Measurements from ENCODE around the gene NHLRC3.
A peak's percentile ranks its signal among the peaks of the same experiment; 100 is the strongest.

NHLRC3 gene

DNA sequence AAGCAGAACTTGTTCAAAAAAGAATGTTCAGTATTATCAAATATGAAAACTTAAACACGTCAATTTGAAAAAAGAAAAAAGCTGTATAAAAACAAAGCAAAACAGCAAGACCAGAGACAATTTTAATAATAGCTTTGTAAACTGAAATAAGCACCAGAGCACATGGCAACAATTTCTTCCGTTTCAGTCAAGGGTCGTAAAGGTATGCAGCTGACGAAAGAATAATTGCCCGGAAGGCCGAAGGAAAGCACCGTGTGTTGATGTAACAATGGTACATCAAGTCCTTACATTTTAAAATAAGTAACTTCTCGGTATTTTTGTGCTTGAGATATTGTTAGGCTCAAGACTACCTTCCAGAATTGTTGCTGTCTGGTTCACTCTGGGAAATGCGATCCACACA lies 2.0 kb upstream of the NHLRC3 start:
- Histone ChIP-seq H3K4me3 (peak overlapping the region; percentile 91 to 100 (median 98)), H3K9me3 (replicated peaks in 1 of 11) (no peaks in the 10 kb centered on the region), H3K4me1 (peaks cover 32 to 47% (median 41%) of the 10 kb centered on the region in 10 experiments), H3K27ac (peak overlapping the region; percentile 84 to 95 (median 90); a peak in 21 of 22 replicates), H4K20me1 (peaks cover 37 to 64% (median 55%) of the 10 kb centered on the region in 11 experiments; a peak in 20 of 22 replicates), H3K4me2 (peak overlapping the region; percentile 79 to 95 (median 92)), H3K27me3 (no peaks in the 10 kb centered on the region), H3K9ac (peak overlapping the region; percentile 90 to 96 (median 94)), H3K36me3 (peaks cover 3 to 30% (median 20%) of the 10 kb centered on the region in 11 experiments; a peak in 17 of 22 replicates)
- no peak for TF ChIP-seq Cebpa-rat (IDR thresholded peaks at IDR 0.05)

DNA sequence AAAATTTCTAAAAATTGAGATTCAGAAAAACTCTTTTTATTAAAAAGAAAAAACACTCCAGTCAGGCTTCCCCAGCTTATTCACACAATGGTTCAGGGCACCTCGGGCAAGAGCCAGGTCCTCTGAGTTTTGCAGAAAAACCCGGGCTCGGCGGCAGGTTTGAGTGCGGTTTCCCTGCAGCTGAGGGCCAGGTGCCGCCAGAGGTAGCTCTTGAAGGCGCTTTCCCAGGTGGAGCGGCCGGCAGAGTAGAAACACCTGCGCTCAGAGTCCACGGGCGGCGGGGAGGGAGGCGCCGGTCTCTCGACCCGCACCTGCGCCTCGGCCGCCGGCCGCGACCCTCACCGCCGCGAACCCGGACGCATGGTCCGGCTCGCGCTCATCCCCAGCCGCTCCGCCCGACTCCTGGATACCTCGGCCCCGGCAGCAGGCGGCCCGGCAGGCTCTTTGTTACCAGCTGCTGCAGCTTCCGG lies 811 bp upstream of the NHLRC3 start:
- no peak for TF ChIP-seq Cebpa-rat (IDR thresholded peaks at IDR 0.05)
- H3K36me3 ChIP-seq, result peaks cover 6 to 25% (median 13%) of the 10 kb centered on the region in 11 experiments; a peak in 12 of 22 replicates
- no peaks in the 10 kb centered on the region for H3K9me3 ChIP-seq (replicated peaks in 1 of 11)
- H3K4me1 ChIP-seq, result peaks cover 32 to 56% (median 42%) of the 10 kb centered on the region in 10 experiments
- peak overlapping the region; percentile 91 to 100 (median 98) for H3K4me3 ChIP-seq
- H4K20me1 ChIP-seq, result peaks cover 26 to 52% (median 43%) of the 10 kb centered on the region in 11 experiments; a peak in 20 of 22 replicates
- peak overlapping the region; percentile 79 to 95 (median 92) for H3K4me2 ChIP-seq
- no peaks in the 10 kb centered on the region for H3K27me3 ChIP-seq
- peak overlapping the region; percentile 84 to 95 (median 90) for H3K27ac ChIP-seq
- H3K9ac ChIP-seq, result peak overlapping the region; percentile 90 to 96 (median 94)

DNA sequence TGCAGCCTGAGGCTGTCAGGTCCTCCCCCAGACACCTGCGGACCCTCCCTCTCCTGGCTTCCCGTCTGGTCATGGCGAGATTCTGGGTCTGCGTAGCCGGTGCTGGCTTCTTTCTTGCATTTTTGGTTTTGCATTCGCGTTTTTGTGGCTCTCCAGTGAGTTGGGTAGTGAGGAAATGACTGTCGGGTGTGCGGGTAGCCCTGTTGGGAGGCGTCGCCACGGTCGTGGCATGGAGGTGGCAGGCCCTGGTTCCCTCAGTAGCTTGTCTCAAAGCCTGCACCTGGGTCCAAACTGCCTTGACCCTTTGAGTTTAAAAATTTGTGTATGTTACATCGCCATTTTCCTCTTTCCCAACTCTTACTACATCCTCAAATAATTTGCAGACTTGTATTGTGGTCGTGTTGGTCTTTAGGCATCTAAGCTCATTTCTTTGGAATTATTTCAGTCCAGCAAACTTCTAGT lies 344 bp downstream of the NHLRC3 start:
- no peak for TF ChIP-seq Cebpa-rat (IDR thresholded peaks at IDR 0.05)
- H3K27me3 ChIP-seq, result no peaks in the 10 kb centered on the region

DNA sequence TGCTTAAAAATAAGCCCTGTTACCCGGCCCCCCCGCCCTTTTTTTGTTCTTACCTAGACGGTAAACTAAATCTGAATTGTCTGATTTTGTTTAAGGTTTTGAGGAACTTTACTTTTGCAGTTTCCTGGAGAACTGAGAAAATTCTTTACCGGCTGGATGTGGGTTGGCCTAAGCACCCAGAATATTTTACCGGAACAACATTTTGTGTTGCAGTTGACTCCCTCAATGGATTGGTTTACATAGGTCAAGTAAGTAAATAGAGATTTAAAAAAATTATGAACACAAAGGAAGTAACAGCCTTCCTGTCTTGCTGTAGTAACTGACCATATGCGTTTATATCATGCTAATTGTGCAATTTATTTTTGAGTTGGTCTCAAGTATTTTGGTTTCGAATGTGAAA lies 785 bp downstream of the NHLRC3 start:
- no peak for TF ChIP-seq Cebpa-rat (IDR thresholded peaks at IDR 0.05)
- Histone ChIP-seq H3K9ac (peak overlapping the region; percentile 90 to 96 (median 94)), H3K36me3 (peaks cover 0 to 22% (median 17%) of the 10 kb centered on the region in 11 experiments; a peak in 16 of 22 replicates), H3K4me1 (peaks cover 29 to 47% (median 38%) of the 10 kb centered on the region in 10 experiments), H4K20me1 (peaks cover 19 to 36% (median 28%) of the 10 kb centered on the region in 11 experiments; a peak in 20 of 22 replicates), H3K27me3 (no peaks in the 10 kb centered on the region), H3K27ac (peak overlapping the region; percentile 84 to 95 (median 90); a peak in 21 of 22 replicates), H3K4me3 (peak overlapping the region; percentile 91 to 100 (median 98)), H3K4me2 (peak overlapping the region; percentile 75 to 95 (median 86)), H3K9me3 (replicated peaks in 1 of 11) (no peaks in the 10 kb centered on the region)

More for the DNA sequence above, 344 bp downstream of the NHLRC3 start:
- Histone ChIP-seq H3K4me2 (peak overlapping the region; percentile 75 to 95 (median 86)), H3K27ac (peak overlapping the region; percentile 84 to 95 (median 90)), H3K9me3 (replicated peaks in 1 of 11) (no peaks in the 10 kb centered on the region), H4K20me1 (peaks cover 22 to 41% (median 32%) of the 10 kb centered on the region in 11 experiments; a peak in 20 of 22 replicates), H3K4me1 (peaks cover 32 to 51% (median 41%) of the 10 kb centered on the region in 10 experiments), H3K4me3 (peak overlapping the region; percentile 91 to 100 (median 98)), H3K36me3 (peaks cover 3 to 21% (median 17%) of the 10 kb centered on the region in 11 experiments; a peak in 15 of 22 replicates), H3K9ac (peak overlapping the region; percentile 90 to 96 (median 94))

DNA sequence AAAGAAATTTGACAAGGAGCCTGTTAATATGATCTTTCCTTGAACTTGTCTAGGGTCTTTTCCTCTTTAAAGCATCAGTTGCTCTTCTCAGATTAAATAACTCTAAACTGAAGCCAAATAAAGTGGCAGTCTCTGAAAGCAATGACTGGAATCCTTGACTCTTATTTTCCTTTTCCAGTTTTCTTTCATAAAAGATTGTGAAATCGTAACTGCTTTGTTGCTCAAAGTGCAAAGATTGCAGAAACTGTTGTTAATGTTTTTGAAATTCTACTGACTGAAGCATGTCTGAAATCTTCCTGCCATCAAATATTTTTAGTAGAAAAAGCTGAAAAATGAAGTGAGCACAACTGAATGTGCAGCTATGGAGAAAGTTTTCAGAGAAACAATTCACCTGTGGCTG lies 1.9 kb downstream of the NHLRC3 start:
- H3K27me3 ChIP-seq, result no peaks in the 10 kb centered on the region
- peaks cover 0 to 33% (median 26%) of the 10 kb centered on the region in 11 experiments; a peak in 17 of 22 replicates for H3K36me3 ChIP-seq
- peak overlapping the region; percentile 75 to 95 (median 86) for H3K4me2 ChIP-seq
- peak in 2 of 11 experiments; percentile 42 to 44; a peak in 4 of 22 replicates for TF ChIP-seq Cebpa-rat (IDR thresholded peaks at IDR 0.05)
- H3K9me3 ChIP-seq (replicated peaks in 1 of 11), result no peaks in the 10 kb centered on the region
- peak overlapping the region in 10 of 11 experiments; percentile 39 to 96 (median 93); a peak in 16 of 22 replicates for H3K9ac ChIP-seq
- peak overlapping the region in 9 of 10 experiments; percentile 91 to 100 (median 98); a peak in 15 of 20 replicates for H3K4me3 ChIP-seq
- peaks cover 18 to 35% (median 26%) of the 10 kb centered on the region in 10 experiments for H3K4me1 ChIP-seq
- H4K20me1 ChIP-seq, result peaks cover 7 to 25% (median 16%) of the 10 kb centered on the region in 11 experiments; a peak in 20 of 22 replicates
- H3K27ac ChIP-seq, result peak overlapping the region; percentile 23 to 95 (median 90); a peak in 21 of 22 replicates

DNA sequence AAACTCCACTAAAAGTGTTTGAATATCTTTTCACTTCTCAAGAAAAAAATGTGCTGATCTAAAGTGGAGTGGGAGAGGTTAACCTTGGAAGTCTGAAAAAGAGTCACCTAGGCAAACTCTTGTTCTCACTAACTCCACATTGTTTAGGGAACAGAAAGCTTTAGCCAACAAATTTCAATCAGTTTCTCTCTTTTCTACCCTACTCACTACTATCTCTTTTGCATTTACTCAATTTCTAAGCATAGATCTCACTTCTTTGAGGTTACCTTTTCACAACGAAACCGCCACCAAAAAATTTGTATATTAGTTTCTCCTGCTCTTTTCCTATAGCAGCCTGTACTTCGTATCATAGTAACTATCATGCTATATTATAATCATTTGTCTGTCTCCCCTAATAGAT lies 6.3 kb downstream of the NHLRC3 start:
- Histone ChIP-seq H3K4me2 (no peak overlapping the region), H3K9me3 (replicated peaks in 1 of 11) (no peaks in the 10 kb centered on the region), H3K9ac (no peak overlapping the region), H3K36me3 (peaks cover 5 to 67% (median 39%) of the 10 kb centered on the region in 11 experiments; a peak in 19 of 22 replicates), H3K27me3 (no peaks in the 10 kb centered on the region), H3K27ac (no peak overlapping the region), H4K20me1 (no peaks in the 10 kb centered on the region), H3K4me3 (no peak overlapping the region), H3K4me1 (peaks cover 12 to 36% (median 15%) of the 10 kb centered on the region in 10 experiments)
- TF ChIP-seq Cebpa-rat (IDR thresholded peaks at IDR 0.05), result no peak

DNA sequence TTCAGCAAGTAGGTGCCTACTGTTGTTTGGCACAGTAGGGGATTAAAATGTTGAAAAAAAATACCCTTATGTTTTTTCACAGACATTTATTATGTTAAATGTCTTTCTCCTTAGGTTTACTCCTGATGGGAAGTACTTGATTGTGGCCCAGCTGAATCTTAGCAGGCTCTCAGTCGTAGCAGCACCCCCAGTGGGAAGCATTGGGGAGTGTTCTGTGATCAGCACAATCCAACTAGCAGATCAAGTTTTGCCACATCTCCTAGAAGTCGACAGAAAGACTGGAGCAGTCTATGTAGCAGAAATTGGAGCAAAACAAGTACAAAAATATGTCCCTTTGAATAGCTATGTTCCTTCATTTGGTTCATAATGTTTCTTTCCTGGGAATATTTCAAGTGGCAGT lies 9.3 kb downstream of the NHLRC3 start:
- no peak overlapping the region for H3K4me2 ChIP-seq
- peaks cover 5 to 63% (median 36%) of the 10 kb centered on the region in 11 experiments; a peak in 19 of 22 replicates for H3K36me3 ChIP-seq
- H4K20me1 ChIP-seq, result no peaks in the 10 kb centered on the region
- H3K4me1 ChIP-seq, result peaks cover 0 to 10% (median 0%) of the 10 kb centered on the region in 10 experiments; a peak in 2 of 20 replicates
- TF ChIP-seq Cebpa-rat (IDR thresholded peaks at IDR 0.05), result no peak
- no peak overlapping the region for H3K4me3 ChIP-seq
- no peak overlapping the region for H3K9ac ChIP-seq
- H3K9me3 ChIP-seq (replicated peaks in 1 of 11), result no peaks in the 10 kb centered on the region
- H3K27me3 ChIP-seq, result no peaks in the 10 kb centered on the region
- no peak overlapping the region for H3K27ac ChIP-seq

DNA sequence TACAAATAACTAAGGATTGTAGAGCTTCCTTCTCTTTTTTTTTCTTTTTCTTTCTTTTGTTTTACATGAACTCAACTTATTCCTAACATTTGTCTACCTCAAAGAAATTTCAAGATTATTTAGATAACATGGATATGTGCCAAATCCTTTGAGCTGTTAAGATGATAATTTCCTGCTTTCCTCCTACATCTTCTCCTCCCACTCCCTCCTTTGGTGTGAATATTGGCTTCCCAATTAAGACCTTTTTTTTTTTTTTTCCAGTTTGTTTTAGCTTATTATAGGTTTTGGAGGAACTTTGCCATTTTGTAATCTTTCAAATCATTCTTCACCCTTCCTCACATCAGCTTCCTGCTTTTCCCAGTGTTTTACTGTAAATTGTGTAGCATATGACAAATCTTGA lies 10.6 kb downstream of the NHLRC3 start:
- Histone ChIP-seq H4K20me1 (peaks cover 0 to 9% (median 0%) of the 10 kb centered on the region in 11 experiments; a peak in 1 of 22 replicates), H3K4me1 (peaks cover 0 to 10% (median 0%) of the 10 kb centered on the region in 10 experiments; a peak in 2 of 20 replicates), H3K36me3 (peaks cover 5 to 68% (median 36%) of the 10 kb centered on the region in 11 experiments; a peak in 20 of 22 replicates), H3K9ac (no peak overlapping the region), H3K27me3 (no peaks in the 10 kb centered on the region), H3K27ac (no peak overlapping the region), H3K4me2 (no peak overlapping the region), H3K4me3 (no peak overlapping the region), H3K9me3 (replicated peaks in 1 of 11) (no peaks in the 10 kb centered on the region)
- TF ChIP-seq Cebpa-rat (IDR thresholded peaks at IDR 0.05), result no peak

DNA sequence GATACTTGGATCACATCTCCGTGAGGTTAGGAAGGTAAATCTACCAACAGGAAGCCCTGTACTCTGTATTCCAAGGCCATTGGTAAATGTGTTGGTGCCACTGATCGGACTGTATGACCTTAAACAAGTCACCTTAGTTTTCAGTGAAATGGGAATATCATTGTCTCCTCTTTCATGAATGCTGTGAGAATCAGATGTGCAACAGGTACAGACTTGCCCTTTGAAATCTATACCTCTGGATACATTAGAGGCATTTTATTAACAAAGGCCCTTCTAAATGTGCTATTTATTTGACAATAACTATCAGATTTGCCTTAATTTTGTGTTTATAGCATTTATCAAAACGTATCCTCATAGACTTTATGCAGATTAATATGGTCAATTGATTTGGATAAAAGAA lies 11.0 kb downstream of the NHLRC3 start:
- Histone ChIP-seq H3K4me3 (no peak overlapping the region), H3K9ac (no peak overlapping the region), H3K36me3 (peaks cover 5 to 64% (median 33%) of the 10 kb centered on the region in 11 experiments; a peak in 20 of 22 replicates), H4K20me1 (peaks cover 0 to 13% (median 0%) of the 10 kb centered on the region in 11 experiments; a peak in 1 of 22 replicates), H3K4me1 (peaks cover 0 to 10% (median 0%) of the 10 kb centered on the region in 10 experiments; a peak in 2 of 20 replicates), H3K4me2 (no peak overlapping the region), H3K27ac (no peak overlapping the region), H3K9me3 (replicated peaks in 1 of 11) (no peaks in the 10 kb centered on the region), H3K27me3 (no peaks in the 10 kb centered on the region)
- no peak for TF ChIP-seq Cebpa-rat (IDR thresholded peaks at IDR 0.05)

Measured in BLaER1 treated with 17β-estradiol and CSF1 and Interleukin-3, amounts not matched to agents 10 nM and 100 nM (cell line).